ENCODE results near the gene NUTM1.
"Not testable (repeated sequence)": the region's sequence is repeated elsewhere in the genome, so short reads cannot be mapped to it uniquely, and the experiment has no call there.

NUTM1 gene

DNA sequence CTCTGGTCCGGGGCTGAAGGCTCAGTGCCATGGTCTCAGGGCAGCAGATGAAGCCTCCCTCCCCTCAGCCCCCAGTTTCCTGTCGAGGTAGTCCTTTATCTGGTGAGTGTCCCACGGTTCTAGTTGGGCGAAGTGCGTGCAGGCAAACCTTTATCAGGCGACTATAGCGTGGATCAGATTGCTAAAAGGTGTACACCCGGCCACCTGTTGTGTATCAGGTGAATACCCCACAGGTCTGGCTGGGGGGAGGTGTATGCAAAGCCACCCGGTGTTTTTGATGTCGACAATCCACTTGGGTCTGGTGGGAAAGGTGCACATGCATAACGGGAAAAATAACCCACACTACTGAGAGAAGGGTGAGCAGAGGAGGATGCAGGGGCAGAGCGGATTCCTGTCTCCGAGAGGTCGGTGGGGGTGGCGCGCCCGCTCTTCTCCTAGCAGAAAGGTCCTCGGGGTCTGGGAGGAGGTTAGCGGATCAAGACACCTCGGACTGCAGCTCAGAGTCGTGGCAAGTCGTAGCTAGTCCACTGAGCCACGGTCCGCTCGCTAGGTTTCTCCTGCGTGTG is 6.0 kb upstream of the NUTM1 start:
- H3K36me3 ChIP-seq (ENCODE audit: control insufficient read depth in 4 of 4, insufficient read depth in 4 of 4, low read length in 3 of 4): peaks cover 0 to 21% (median 7%) of the 10 kb centered on the region in 4 experiments
- POLR2A ChIA-PET: interaction anchor here (0.6 to 1.5 kb wide), 5 partner anchors 8 to 235 kb away, joined by 3 to 6 read pairs (median 4); partner anchors contain the start of genes EMC7 and PGBD4
- H3K9me3 ChIP-seq (ENCODE audit: control extremely low read depth in 1 of 5, control insufficient read depth in 4 of 5, insufficient read depth in 2 of 5, low read depth in 1 of 5, low read length in 4 of 5): no peaks in the 10 kb centered on the region
- CTCF ChIA-PET: interaction anchor here (1.6 to 2.8 kb wide), 3 partner anchors 9 to 95 kb away, joined by 5 to 10 read pairs (median 5); no protein-coding TSS in a partner anchor
- H3K4me1 ChIP-seq (ENCODE audit: control extremely low read depth in 1 of 4, control insufficient read depth in 4 of 4, insufficient read depth in 4 of 4, low read length in 3 of 4): peaks cover 34 to 68% (median 51%) of the 10 kb centered on the region in 4 experiments
- no peaks in the 10 kb centered on the region for H3K27me3 ChIP-seq (replicated peaks in 2 of 5; ENCODE audit: control insufficient read depth in 4 of 5, insufficient read depth in 5 of 5, low read length in 4 of 5)
- DNase-seq: peak in 1 of 3 donors; percentile 31
- H3K4me3 ChIP-seq (ENCODE audit: control insufficient read depth in 1 of 7, extremely low read depth in 1 of 7, insufficient read depth in 4 of 7, low read depth in 2 of 7, low read length in 6 of 7): peak overlapping the region; percentile 74 to 96 (median 84)
- H3K27ac ChIP-seq (ENCODE audit: insufficient read depth in 1 of 2, low read depth in 1 of 2, low read length in 2 of 2, poor library complexity in 1 of 2, severe bottlenecking in 2 of 2): peak overlapping the region; percentile 85 to 95
- under 1% methylated on average over 24 of the region's 26 CpGs for WGBS (ENCODE audit: insufficient coverage)

DNA sequence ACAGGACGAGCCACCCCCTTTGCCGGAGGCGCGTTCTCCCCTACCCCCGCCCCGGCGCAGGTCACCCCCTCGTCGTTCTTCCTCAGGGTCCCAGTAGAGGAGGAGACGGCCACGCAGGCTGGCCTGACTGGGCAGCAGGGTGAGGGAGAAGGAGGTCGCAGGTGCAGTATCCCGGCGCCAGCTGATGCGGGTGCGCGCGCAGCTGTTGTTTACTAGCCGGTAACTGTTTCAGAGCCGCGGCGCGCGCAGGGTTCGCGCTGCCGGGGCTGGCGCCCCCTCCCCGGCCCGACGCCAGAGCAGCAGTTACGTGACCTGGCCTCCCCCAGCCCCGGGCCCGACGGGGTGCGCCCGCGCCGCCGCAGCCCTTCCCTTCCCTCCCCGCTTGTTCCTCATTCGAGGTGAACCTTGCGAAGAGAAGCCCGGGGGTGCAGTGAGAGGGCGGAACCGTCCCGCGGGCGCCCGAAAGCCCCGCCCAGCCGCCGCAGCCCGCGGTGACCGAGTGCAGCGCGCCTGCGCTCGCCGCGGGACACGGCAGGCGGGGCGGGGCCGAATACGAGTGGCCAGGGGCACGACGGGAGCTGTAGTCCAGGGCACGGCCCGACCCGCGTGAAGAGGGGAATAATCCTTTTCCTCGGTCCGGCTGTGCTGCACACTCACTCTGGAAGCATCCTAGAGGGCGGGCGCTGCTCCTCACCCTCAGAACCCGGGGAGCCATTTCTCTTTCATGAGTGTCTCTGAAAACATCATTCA is 5.4 kb upstream of the NUTM1 start, which contains the start of gene SLC12A6:
TSS of gene SLC12A6 (minus strand) at position 225 of the 750 bp plus-strand sequence. CDS start 1,101 bp downstream, outside the sequence.
- Histone ChIP-seq H3K36me3 (ENCODE audit: control insufficient read depth in 4 of 4, insufficient read depth in 4 of 4, low read length in 3 of 4) (peaks cover 0 to 21% (median 7%) of the 10 kb centered on the region in 4 experiments), H3K9me3 (ENCODE audit: control extremely low read depth in 1 of 5, control insufficient read depth in 4 of 5, insufficient read depth in 2 of 5, low read depth in 1 of 5, low read length in 4 of 5) (no peaks in the 10 kb centered on the region), H3K4me1 (ENCODE audit: control extremely low read depth in 1 of 4, control insufficient read depth in 4 of 4, insufficient read depth in 4 of 4, low read length in 3 of 4) (peaks cover 31 to 63% (median 46%) of the 10 kb centered on the region in 4 experiments), H3K27ac (ENCODE audit: insufficient read depth in 1 of 2, low read depth in 1 of 2, low read length in 2 of 2, poor library complexity in 1 of 2, severe bottlenecking in 2 of 2) (peak within 1 kb of the TSS; percentile 85 to 95), H3K4me3 (ENCODE audit: control insufficient read depth in 1 of 7, extremely low read depth in 1 of 7, insufficient read depth in 4 of 7, low read depth in 2 of 7, low read length in 6 of 7) (peak within 1 kb of the TSS; percentile 74 to 96 (median 84)), H3K27me3 (replicated peaks in 2 of 5; ENCODE audit: control insufficient read depth in 4 of 5, insufficient read depth in 5 of 5, low read length in 4 of 5) (no peaks in the 10 kb centered on the region)
- under 1% methylated on average over 72 of the region's 78 CpGs for WGBS (ENCODE audit: insufficient coverage)
- POLR2A ChIA-PET: interaction anchor here (0.6 to 1.5 kb wide), 4 partner anchors 8 to 236 kb away, joined by 3 to 6 read pairs (median 4); partner anchors contain the start of genes EMC7 and PGBD4
- DNase-seq: peak; percentile 93 to 98 (median 97)
- CTCF ChIA-PET: interaction anchor here (1.0 to 2.8 kb wide), 5 partner anchors 9 to 96 kb away, joined by 3 to 10 read pairs (median 5); no protein-coding TSS in a partner anchor

GRCh38 chr15:34338347-34338746 is 4.8 kb upstream of the NUTM1 start:
- Histone ChIP-seq H3K36me3 (ENCODE audit: control insufficient read depth in 4 of 4, insufficient read depth in 4 of 4, low read length in 3 of 4) (peaks cover 0 to 21% (median 7%) of the 10 kb centered on the region in 4 experiments), H3K4me3 (ENCODE audit: control insufficient read depth in 1 of 7, extremely low read depth in 1 of 7, insufficient read depth in 4 of 7, low read depth in 2 of 7, low read length in 6 of 7) (peak overlapping the region in 6 of 7 experiments; percentile 58 to 96 (median 83)), H3K27ac (ENCODE audit: insufficient read depth in 1 of 2, low read depth in 1 of 2, low read length in 2 of 2, poor library complexity in 1 of 2, severe bottlenecking in 2 of 2) (peak overlapping the region in 1 of 2 experiments; percentile 95), H3K9me3 (ENCODE audit: control extremely low read depth in 1 of 5, control insufficient read depth in 4 of 5, insufficient read depth in 2 of 5, low read depth in 1 of 5, low read length in 4 of 5) (no peaks in the 10 kb centered on the region), H3K4me1 (ENCODE audit: control extremely low read depth in 1 of 4, control insufficient read depth in 4 of 4, insufficient read depth in 4 of 4, low read length in 3 of 4) (peaks cover 26 to 57% (median 40%) of the 10 kb centered on the region in 4 experiments), H3K27me3 (replicated peaks in 2 of 5; ENCODE audit: control insufficient read depth in 4 of 5, insufficient read depth in 5 of 5, low read length in 4 of 5) (no peaks in the 10 kb centered on the region)
- 82% methylated on average over 11 of the region's 16 CpGs for WGBS (ENCODE audit: insufficient coverage)
- ChIA-PET POLR2A (interaction anchor here (0.6 to 1.5 kb wide), 5 partner anchors 9 to 237 kb away, joined by 3 to 6 read pairs (median 4); partner anchors contain the start of genes EMC7 and PGBD4), CTCF (interaction anchor here (1.0 to 1.6 kb wide), 3 partner anchors 29 to 88 kb away, joined by 3 read pairs; partner anchors contain the start of gene LPCAT4)
- no peak for DNase-seq

DNA sequence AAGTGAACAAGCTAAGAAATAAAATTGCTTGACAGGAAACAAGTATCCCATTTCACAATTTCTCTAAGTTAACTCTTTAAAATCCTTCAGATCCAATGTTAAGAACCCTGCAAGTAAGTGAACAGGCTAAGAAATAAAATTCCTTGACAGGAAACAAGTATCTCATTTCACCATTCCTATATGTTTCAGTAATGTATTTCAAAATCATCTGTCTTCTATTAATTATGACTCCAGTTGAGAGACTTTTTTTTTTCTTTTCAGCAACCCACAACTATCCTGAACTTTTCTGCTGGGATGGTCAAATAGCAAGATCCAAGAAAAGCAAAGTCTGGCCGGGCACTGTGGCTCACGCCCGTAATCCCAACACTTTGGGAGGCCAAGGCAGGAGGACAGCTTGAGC is 3.2 kb upstream of the NUTM1 start:
- Histone ChIP-seq H3K4me3 (ENCODE audit: control insufficient read depth in 1 of 7, extremely low read depth in 1 of 7, insufficient read depth in 4 of 7, low read depth in 2 of 7, low read length in 6 of 7) (no peak overlapping the region), H3K4me1 (ENCODE audit: control extremely low read depth in 1 of 4, control insufficient read depth in 4 of 4, insufficient read depth in 4 of 4, low read length in 3 of 4) (peaks cover 12 to 41% (median 27%) of the 10 kb centered on the region in 4 experiments), H3K36me3 (ENCODE audit: control insufficient read depth in 4 of 4, insufficient read depth in 4 of 4, low read length in 3 of 4) (peaks cover 0 to 21% (median 7%) of the 10 kb centered on the region in 4 experiments), H3K27ac (ENCODE audit: insufficient read depth in 1 of 2, low read depth in 1 of 2, low read length in 2 of 2, poor library complexity in 1 of 2, severe bottlenecking in 2 of 2) (no peak overlapping the region), H3K27me3 (replicated peaks in 2 of 5; ENCODE audit: control insufficient read depth in 4 of 5, insufficient read depth in 5 of 5, low read length in 4 of 5) (no peaks in the 10 kb centered on the region), H3K9me3 (ENCODE audit: control extremely low read depth in 1 of 5, control insufficient read depth in 4 of 5, insufficient read depth in 2 of 5, low read depth in 1 of 5, low read length in 4 of 5) (no peaks in the 10 kb centered on the region)
- CTCF ChIA-PET: interaction anchor here (1.4 to 1.6 kb wide), 2 partner anchors 13 to 27 kb away, joined by 3 to 4 read pairs; partner anchors contain the start of gene LPCAT4
- WGBS (ENCODE audit: insufficient coverage): 100% methylated on average over 3 of the region's 3 CpGs
- POLR2A ChIA-PET: interaction anchor here (0.7 kb wide), 1 partner anchor 27 kb away, joined by 3 read pairs; the partner anchor contains the start of gene LPCAT4
- no peak for DNase-seq

DNA sequence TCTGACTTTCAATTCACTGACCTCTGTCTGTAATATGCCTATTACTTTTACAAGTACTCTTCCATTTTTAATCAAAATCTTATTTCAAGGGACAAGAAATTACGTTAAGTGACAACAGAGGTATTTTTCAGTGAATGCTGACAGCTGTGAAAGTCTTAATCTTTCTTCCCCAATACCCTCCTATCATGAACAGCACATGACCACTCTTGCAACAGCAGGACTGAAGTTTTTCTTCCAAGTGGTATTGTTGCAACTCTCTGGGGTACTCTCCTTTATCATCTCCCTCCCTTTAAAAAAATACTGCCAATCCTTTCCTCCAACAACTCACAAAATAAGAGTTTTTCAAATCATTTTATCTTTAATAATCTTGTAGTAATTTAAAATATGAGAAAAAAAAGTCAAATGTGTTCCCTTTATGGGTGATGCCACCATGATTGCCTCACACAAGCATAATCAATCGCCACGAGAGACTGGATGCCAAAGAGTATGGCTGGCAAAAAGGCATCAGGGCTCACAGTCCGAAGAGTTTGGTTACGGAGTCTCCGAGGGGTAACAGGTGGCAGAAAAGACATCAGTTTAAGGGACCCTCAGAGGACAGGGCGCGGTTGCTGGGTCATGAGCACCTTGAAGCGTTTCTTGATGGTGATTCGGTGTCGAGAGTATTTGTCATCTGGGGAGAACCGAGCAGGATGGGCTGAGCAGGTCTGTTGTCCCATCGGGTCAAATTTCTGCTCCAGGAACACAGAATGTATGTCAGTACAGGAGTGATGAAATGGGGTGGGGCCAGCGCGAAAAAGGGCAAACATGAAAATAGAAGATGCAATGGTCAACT is 1.5 kb upstream of the NUTM1 start:
- CTCF ChIA-PET: no interaction called here
- Histone ChIP-seq H3K36me3 (ENCODE audit: control insufficient read depth in 4 of 4, insufficient read depth in 4 of 4, low read length in 3 of 4) (peaks cover 0 to 21% (median 7%) of the 10 kb centered on the region in 4 experiments), H3K4me1 (ENCODE audit: control extremely low read depth in 1 of 4, control insufficient read depth in 4 of 4, insufficient read depth in 4 of 4, low read length in 3 of 4) (peaks cover 3 to 26% (median 15%) of the 10 kb centered on the region in 4 experiments), H3K9me3 (ENCODE audit: control extremely low read depth in 1 of 5, control insufficient read depth in 4 of 5, insufficient read depth in 2 of 5, low read depth in 1 of 5, low read length in 4 of 5) (no peaks in the 10 kb centered on the region), H3K4me3 (ENCODE audit: control insufficient read depth in 1 of 7, extremely low read depth in 1 of 7, insufficient read depth in 4 of 7, low read depth in 2 of 7, low read length in 6 of 7) (peak overlapping the region in 6 of 7 experiments; percentile 90 to 99 (median 96)), H3K27me3 (replicated peaks in 2 of 5; ENCODE audit: control insufficient read depth in 4 of 5, insufficient read depth in 5 of 5, low read length in 4 of 5) (no peaks in the 10 kb centered on the region), H3K27ac (ENCODE audit: insufficient read depth in 1 of 2, low read depth in 1 of 2, low read length in 2 of 2, poor library complexity in 1 of 2, severe bottlenecking in 2 of 2) (no peak overlapping the region)
- no peak for DNase-seq
- POLR2A ChIA-PET: no interaction called here
- WGBS (ENCODE audit: insufficient coverage): 100% methylated on average over 13 of the region's 15 CpGs

DNA sequence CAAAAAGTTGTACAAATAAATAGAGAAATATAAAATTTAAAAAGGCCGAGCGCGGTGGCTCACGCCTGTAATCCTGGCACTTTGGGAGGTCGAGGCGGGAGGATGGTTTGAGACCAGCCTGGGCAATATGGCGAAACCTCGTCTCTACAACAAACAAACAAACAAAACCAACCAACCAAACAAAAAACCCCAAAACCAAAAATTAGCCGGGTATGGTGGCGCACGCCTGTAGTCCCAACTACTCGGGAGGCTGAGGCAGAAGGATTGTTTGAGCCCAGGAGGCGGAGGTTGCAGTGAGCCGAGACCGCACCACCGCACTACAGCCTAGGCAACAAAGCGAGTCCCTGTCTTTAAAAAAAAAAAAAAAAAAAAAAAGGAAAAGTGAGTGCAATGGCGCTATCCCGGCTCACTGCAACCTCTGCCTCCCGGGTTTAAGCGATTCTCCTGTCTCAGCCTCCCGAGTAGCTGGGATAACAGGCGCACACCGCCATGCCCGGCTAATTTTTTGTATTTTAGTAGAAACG is 840 bp upstream of the NUTM1 start:
- H3K9me3 ChIP-seq (ENCODE audit: control extremely low read depth in 1 of 5, control insufficient read depth in 4 of 5, insufficient read depth in 2 of 5, low read depth in 1 of 5, low read length in 4 of 5); H3K27me3 ChIP-seq (replicated peaks in 2 of 5; ENCODE audit: control insufficient read depth in 4 of 5, insufficient read depth in 5 of 5, low read length in 4 of 5): not testable (repeated sequence)
- H3K27ac ChIP-seq (ENCODE audit: insufficient read depth in 1 of 2, low read depth in 1 of 2, low read length in 2 of 2, poor library complexity in 1 of 2, severe bottlenecking in 2 of 2): peak overlapping the region; percentile 83 to 93
- H3K36me3 ChIP-seq (ENCODE audit: control insufficient read depth in 4 of 4, insufficient read depth in 4 of 4, low read length in 3 of 4): peaks cover 0 to 21% (median 7%) of the 10 kb centered on the region in 4 experiments
- ChIA-PET CTCF (interaction anchor here (0.6 to 2.4 kb wide), 10 partner anchors 9 to 101 kb away, joined by 3 to 11 read pairs (median 4); no protein-coding TSS in a partner anchor), POLR2A (interaction anchor here (1.8 kb wide), 1 partner anchor 25 kb away, joined by 12 read pairs; the partner anchor contains the start of gene LPCAT4)
- 34% methylated on average over 17 of the region's 26 CpGs for WGBS (ENCODE audit: insufficient coverage)
- H3K4me3 ChIP-seq (ENCODE audit: control insufficient read depth in 1 of 7, extremely low read depth in 1 of 7, insufficient read depth in 4 of 7, low read depth in 2 of 7, low read length in 6 of 7): peak overlapping the region; percentile 57 to 99 (median 94)
- DNase-seq: peak in 2 of 3 donors; percentile 56 to 58
- H3K4me1 ChIP-seq (ENCODE audit: control extremely low read depth in 1 of 4, control insufficient read depth in 4 of 4, insufficient read depth in 4 of 4, low read length in 3 of 4): peaks cover 0 to 19% (median 12%) of the 10 kb centered on the region in 4 experiments

Data from common myeloid progenitor, CD34-positive (primary cell).